GM08714 (cell line): ENCODE data around the gene ZNF71.
A peak's percentile ranks its signal among the peaks of the same experiment; 100 is the strongest.

Source experiments
- H3K4me3 ChIP-seq: fragments of 200-500 bp; sonication (Bioruptor generic); 2 replicates; pipeline ENCODE4 v1.5.1; 2014; ENCODE audit warnings: mild to moderate bottlenecking, low read length, inconsistent platforms
- ZNF274 ChIP-seq: IDR thresholded peaks from 2 replicates; pipeline ENCODE4 v1.6.1; 2012; ENCODE audit warnings: mild to moderate bottlenecking, low read depth, low read length

The ZNF71 gene

DNA sequence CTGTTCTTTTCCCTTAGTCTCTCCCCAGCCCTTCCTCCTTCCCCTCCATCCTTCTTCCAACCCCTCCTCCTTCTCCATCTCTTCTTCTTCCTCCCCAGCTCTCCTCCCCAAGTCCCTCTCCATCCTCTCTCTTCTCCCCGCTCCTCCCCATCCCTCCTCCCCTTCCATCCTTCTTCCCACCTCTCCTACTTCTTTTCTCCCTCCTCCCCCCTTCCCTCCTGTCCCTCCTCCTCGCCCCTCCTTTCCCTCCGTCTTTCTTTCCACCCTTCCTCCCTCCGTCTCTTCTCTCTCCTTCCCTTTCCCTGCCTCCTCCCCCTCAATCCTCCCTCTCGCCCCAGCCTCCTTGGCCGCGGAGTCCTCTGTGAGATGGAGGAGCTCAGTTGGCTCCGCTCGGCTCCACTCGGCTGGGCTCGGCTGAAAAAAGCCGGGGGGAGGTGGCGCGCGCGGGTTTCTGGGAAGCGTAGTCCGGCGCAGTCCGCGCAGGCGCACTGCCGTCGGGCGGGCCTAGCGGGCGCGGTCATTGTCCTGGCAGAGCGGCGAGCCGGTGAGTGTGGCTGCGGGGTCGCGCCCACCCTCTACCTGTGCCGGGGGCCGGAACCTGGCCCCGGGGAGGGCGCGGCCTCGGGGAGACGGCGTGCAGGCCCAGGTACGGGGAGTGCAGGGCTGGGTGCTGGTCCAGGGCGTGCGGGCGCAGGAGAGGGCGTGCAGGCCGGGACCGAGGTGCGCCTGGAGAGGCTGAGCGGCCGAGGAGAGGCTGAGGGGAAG, at the start of gene ZNF71:
TSS of gene ZNF71 (plus strand) at position 520 of the 765 bp plus-strand sequence. CDS start 6,257 bp downstream, outside the sequence.
- TF ChIP-seq ZNF274: no peak
- peak within 1 kb of the TSS; percentile 87 for H3K4me3 ChIP-seq

DNA sequence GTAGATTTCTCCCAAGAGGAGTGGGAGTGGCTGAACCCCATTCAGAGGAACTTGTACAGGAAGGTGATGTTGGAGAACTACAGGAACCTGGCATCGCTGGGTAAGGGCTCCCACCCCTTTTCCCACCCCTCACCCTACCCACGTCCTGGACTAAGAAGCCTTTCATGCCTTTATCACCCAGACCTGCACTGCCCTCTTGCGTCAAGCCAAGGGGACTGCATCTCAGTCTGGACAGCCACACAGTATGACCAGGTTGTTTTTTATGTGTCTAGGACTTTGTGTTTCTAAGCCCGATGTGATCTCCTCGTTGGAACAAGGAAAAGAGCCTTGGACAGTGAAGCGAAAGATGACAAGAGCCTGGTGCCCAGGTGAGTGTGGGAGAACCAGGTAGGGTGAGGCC, 47.6 kb upstream of the ZNF71 start:
- TF ChIP-seq ZNF274: no peak
- H3K4me3 ChIP-seq: no peak overlapping the region

- peak; percentile 60; the same call in 1 of the 2 replicates for TF ChIP-seq ZNF274
- H3K4me3 ChIP-seq: no peak overlapping the region
These were observed 40.7 kb upstream of the ZNF71 start for GRCh38 chr19:56554272-56554869.

GRCh38 chr19:56562766-56563165, 32.3 kb upstream of the ZNF71 start:
- no peak overlapping the region for H3K4me3 ChIP-seq
- no peak for TF ChIP-seq ZNF274

GRCh38 chr19:56566904-56567273, 28.2 kb upstream of the ZNF71 start:
- H3K4me3 ChIP-seq: peak overlapping the region; percentile 91
- TF ChIP-seq ZNF274: no peak

DNA sequence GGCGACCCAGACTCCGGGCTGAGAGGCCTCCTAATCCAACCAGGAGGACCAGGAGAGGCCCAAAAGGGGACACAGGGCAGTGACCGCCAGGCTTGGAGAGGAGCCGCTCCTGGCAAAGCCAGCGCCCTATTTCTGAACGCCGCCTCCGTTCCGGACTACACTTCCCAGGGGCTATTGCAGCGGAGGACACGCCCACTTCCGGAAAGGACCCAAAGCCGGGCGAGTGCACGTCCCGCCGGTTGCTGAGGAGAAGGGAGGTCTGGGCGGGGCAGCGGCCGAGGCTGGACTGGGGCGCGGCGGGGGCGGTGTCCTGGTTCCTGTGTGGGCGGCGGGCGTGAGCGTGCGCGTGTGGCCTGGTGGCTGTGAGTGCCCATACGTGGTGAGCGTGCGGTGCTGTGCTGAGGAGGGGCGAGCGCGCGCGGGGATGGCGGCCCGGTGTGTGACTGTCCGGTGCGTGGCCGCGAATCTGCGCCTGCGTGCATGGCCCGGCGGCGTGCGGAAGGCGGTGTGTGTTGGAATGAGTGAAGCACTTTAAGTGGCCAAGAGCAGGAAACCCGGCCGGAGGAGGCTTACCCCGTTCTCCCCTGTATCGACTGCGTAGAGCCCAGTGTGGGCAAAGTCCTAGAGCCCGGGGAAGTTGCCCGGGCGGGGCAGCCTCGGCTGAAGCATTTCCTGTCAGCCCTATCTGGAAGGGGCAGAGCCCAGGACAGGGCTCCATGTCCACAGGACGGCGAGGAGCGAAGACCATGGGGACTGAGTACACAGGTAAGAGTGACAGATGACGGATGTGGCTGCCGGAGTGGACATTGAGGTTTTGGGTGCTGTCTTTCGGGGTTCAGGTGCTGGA, 27.6 kb upstream of the ZNF71 start, which contains the start of gene ZNF470:
TSS of gene ZNF470 (plus strand) at position 195 of the 847 bp plus-strand sequence. CDS start 2,844 bp downstream, outside the sequence.
- TF ChIP-seq ZNF274: no peak
- peak within 1 kb of the TSS; percentile 91 for H3K4me3 ChIP-seq

DNA sequence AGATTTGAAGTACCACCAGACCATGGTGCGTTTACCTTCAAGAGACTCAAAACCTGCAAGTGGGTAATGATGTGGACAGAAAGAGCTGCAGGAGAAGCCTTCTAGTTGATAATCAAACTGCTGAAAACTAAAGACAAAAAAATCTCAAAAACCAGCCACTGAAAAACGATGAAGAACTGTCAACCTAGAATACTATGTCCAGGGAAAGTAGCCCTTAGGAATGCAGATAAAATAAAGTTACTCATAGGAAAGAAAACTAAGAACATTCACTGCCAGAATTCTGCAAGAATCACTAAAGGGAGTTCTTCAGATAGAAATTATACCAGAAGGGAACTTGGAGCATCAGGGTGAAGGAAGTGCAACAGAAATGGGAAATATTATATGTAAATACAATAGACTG, 22.5 kb upstream of the ZNF71 start:
- H3K4me3 ChIP-seq: no peak overlapping the region
- no peak for TF ChIP-seq ZNF274

- TF ChIP-seq ZNF274: no peak
- no peak overlapping the region for H3K4me3 ChIP-seq
These were observed 21.2 kb upstream of the ZNF71 start for GRCh38 chr19:56573914-56574313.

GRCh38 chr19:56577719-56578602, 17.1 kb upstream of the ZNF71 start:
- TF ChIP-seq ZNF274: peak; percentile 96
- no peak overlapping the region for H3K4me3 ChIP-seq

GRCh38 chr19:56594446-56594782, 688 bp upstream of the ZNF71 start:
- H3K4me3 ChIP-seq: no peak overlapping the region; the same call in 1 of the 2 replicates
- TF ChIP-seq ZNF274: no peak

DNA sequence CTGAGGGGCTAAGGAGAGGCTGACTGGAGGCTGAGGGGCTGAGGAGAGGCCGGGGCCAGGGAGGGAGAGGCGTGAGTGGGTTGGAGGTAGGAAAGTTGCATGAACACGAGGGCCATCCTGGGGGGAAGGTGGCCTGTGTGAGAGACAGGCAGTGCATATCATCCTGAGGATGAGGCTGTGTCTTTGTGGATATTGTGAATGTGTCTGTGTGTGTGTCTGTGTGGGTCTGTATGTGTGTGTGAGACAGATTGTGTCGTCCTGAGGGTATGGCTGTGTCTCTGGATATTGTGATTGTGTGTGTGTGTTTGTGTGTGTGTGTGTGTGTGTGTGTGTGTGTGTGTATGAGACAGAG, 422 bp downstream of the ZNF71 start:
- no peak for TF ChIP-seq ZNF274
- H3K4me3 ChIP-seq: peak overlapping the region; percentile 87

DNA sequence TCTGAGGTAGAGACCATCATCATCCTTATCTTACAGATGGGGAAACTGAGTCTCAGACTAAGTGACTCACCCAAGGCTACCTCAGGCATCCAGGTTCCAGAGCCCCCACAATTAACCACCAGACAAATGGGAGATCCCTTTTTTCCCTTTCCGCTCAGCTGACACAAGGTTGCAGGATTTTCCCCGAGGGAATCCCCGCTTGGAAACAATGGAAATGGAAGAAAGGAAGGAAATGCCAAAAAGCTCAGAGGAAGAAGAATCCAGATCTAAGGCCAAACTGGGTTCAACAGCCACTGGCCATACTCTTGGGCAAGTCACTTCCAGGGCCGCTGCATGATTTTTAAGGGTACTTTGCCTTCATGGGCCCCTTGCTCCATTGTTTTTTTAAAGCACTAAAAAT, 1.6 kb downstream of the ZNF71 start:
- TF ChIP-seq ZNF274: no peak
- no peak overlapping the region for H3K4me3 ChIP-seq

- no peak overlapping the region for H3K4me3 ChIP-seq
- TF ChIP-seq ZNF274: no peak
These were observed 2.6 kb downstream of the ZNF71 start for GRCh38 chr19:56597696-56598095.

- no peak for TF ChIP-seq ZNF274
- H3K4me3 ChIP-seq: no peak overlapping the region
These were observed 6.3 kb downstream of the ZNF71 start for GRCh38 chr19:56601375-56601774.
